Neural crest cell (in vitro differentiated cells): ENCODE results near the gene PER2. TPM values are rescaled to one million over a fixed set of nuclear protein-coding genes. Genes with fewer than 3 reads are reported as not detected.
A peak's percentile ranks its signal among the peaks of the same experiment; 100 is the strongest.

Source experiments
- DNase-seq: peaks from one replicate; pipeline ENCODE4 v3.0.0; 2021; ENCODE audit warnings: low read depth, mixed read lengths, low spot score
- H3K27ac Mint-ChIP-seq: one replicate; pipeline ENCODE4 v1.8.0; 2021; ENCODE audit warnings: mild to moderate bottlenecking, mixed read lengths; ENCODE audit not compliant: unreplicated experiment
- H3K27me3 Mint-ChIP-seq: 2 replicates; pipeline ENCODE4 v1.8.0; 2021; ENCODE audit warnings: low read depth, mild to moderate bottlenecking, mixed read lengths
- H3K36me3 Mint-ChIP-seq: 2 replicates; pipeline ENCODE4 v1.8.0; 2021; ENCODE audit warnings: low read depth, mild to moderate bottlenecking, mixed read lengths
- H3K4me1 Mint-ChIP-seq: 2 replicates; pipeline ENCODE4 v1.8.0; 2021; ENCODE audit warnings: mixed read lengths
- H3K4me3 Mint-ChIP-seq: one replicate; pipeline ENCODE4 v1.8.0; 2021; ENCODE audit warnings: mild to moderate bottlenecking, mixed read lengths
- H3K9me3 Mint-ChIP-seq: 2 replicates; pipeline ENCODE4 v1.8.0; 2021; ENCODE audit warnings: mixed read lengths
- CTCF ChIP-seq: fragments of 200-600 bp; sonication (generic); conservative IDR thresholded peaks from 2 replicates; pipeline ENCODE4 v1.5.0; 2021; ENCODE audit warnings: antibody characterized with exemption, mild to moderate bottlenecking
- total RNA-seq: library from RNA; stranded (reverse); gene quantifications from 2 replicates; pipeline ENCODE4 v1.2.1, GENCODE V29; 2021

Gene PER2
- total RNA-seq, 1 donor from 2014 or later, result 8.6 TPM

- DNase-seq, result no peak
- peaks cover 6% of the 10 kb centered on the region for H3K9me3 Mint-ChIP-seq
- no peaks in the 10 kb centered on the region for H3K27me3 Mint-ChIP-seq
- no peak overlapping the region for H3K27ac Mint-ChIP-seq
- H3K4me1 Mint-ChIP-seq, result peaks cover 42% of the 10 kb centered on the region
- peaks cover 6% of the 10 kb centered on the region for H3K36me3 Mint-ChIP-seq
- no peak for TF ChIP-seq CTCF
- peak overlapping the region; percentile 81 for H3K4me3 Mint-ChIP-seq
These were observed 49.5 kb downstream of the PER2 start for GRCh38 chr2:238238766-238239542.

GRCh38 chr2:238238311-238238765, 50.1 kb downstream of the PER2 start:
- Mint-ChIP-seq H3K27ac (no peak overlapping the region), H3K36me3 (peaks cover 6% of the 10 kb centered on the region), H3K27me3 (no peaks in the 10 kb centered on the region), H3K4me3 (peak overlapping the region; percentile 81), H3K4me1 (peaks cover 39% of the 10 kb centered on the region), H3K9me3 (peaks cover 9% of the 10 kb centered on the region)
- TF ChIP-seq CTCF, result no peak
- DNase-seq, result no peak

GRCh38 chr2:238237431-238238135, 50.8 kb downstream of the PER2 start:
- no peaks in the 10 kb centered on the region for H3K27me3 Mint-ChIP-seq

GRCh38 chr2:238236571-238236970, 51.8 kb downstream of the PER2 start:
- peaks cover 2% of the 10 kb centered on the region for H3K27me3 Mint-ChIP-seq
- H3K36me3 Mint-ChIP-seq, result peaks cover 6% of the 10 kb centered on the region
- H3K4me1 Mint-ChIP-seq, result peaks cover 24% of the 10 kb centered on the region
- DNase-seq, result no peak
- no peak for TF ChIP-seq CTCF
- H3K9me3 Mint-ChIP-seq, result peaks cover 9% of the 10 kb centered on the region
- H3K4me3 Mint-ChIP-seq, result peak overlapping the region; percentile 76
- no peak overlapping the region for H3K27ac Mint-ChIP-seq

More at GRCh38 chr2:238237431-238238135, 50.8 kb downstream of the PER2 start:
- Mint-ChIP-seq H3K4me1 (peaks cover 32% of the 10 kb centered on the region), H3K27ac (peak overlapping the region; percentile 19), H3K4me3 (peak overlapping the region; percentile 81), H3K9me3 (peaks cover 9% of the 10 kb centered on the region), H3K36me3 (peaks cover 6% of the 10 kb centered on the region)
- DNase-seq, result no peak
- no peak for TF ChIP-seq CTCF

- H3K9me3 Mint-ChIP-seq, result peaks cover 9% of the 10 kb centered on the region
- peaks cover 6% of the 10 kb centered on the region for H3K36me3 Mint-ChIP-seq
- H3K4me1 Mint-ChIP-seq, result peaks cover 30% of the 10 kb centered on the region
- DNase-seq, result no peak
- H3K27me3 Mint-ChIP-seq, result peaks cover 2% of the 10 kb centered on the region
- TF ChIP-seq CTCF, result no peak
- peak overlapping the region; percentile 40 for H3K4me3 Mint-ChIP-seq
- no peak overlapping the region for H3K27ac Mint-ChIP-seq
These were observed 52.6 kb downstream of the PER2 start for GRCh38 chr2:238235856-238236255.
